ENCODE measurements around the gene CLCA2.

Gene CLCA2

GRCh38 chr1:86423873-86424272 lies at the start of gene CLCA2:
TSS of gene CLCA2 (plus strand) at chr1:86424171. CDS start at chr1:86424248, 77 bp downstream.
- no peak for DNase-seq

GRCh38 chr1:86375688-86376087 lies 48.3 kb upstream of the CLCA2 start:
- no peak for DNase-seq

- DNase-seq: no peak
These were observed 46.6 kb upstream of the CLCA2 start for GRCh38 chr1:86377341-86377740.

GRCh38 chr1:86378813-86379212 lies 45.2 kb upstream of the CLCA2 start:
- DNase-seq: no peak

GRCh38 chr1:86380257-86380861 lies 43.6 kb upstream of the CLCA2 start:
- no peak for DNase-seq

GRCh38 chr1:86381223-86381622 lies 42.7 kb upstream of the CLCA2 start:
- no peak for DNase-seq

GRCh38 chr1:86382878-86383277 lies 41.1 kb upstream of the CLCA2 start:
- DNase-seq: no peak

- no peak for DNase-seq
These were observed 35.9 kb upstream of the CLCA2 start for GRCh38 chr1:86387916-86388627.

GRCh38 chr1:86388777-86389176 lies 35.2 kb upstream of the CLCA2 start:
- DNase-seq: no peak

- no peak for DNase-seq
These were observed 34.7 kb upstream of the CLCA2 start for GRCh38 chr1:86389307-86389706.

- DNase-seq: no peak
These were observed 29.6 kb upstream of the CLCA2 start for GRCh38 chr1:86394416-86394815.

GRCh38 chr1:86395751-86396497 lies 28.0 kb upstream of the CLCA2 start, which contains the start of gene ODF2L:
TSS of gene ODF2L (minus strand) at chr1:86396323. CDS start at chr1:86387027, 9,296 bp downstream.
- peak; percentile 74 for DNase-seq

GRCh38 chr1:86396498-86396890 lies 27.5 kb upstream of the CLCA2 start:
- no peak for DNase-seq

- no peak for DNase-seq
These were observed 14.5 kb upstream of the CLCA2 start for GRCh38 chr1:86409416-86410021.

GRCh38 chr1:86410879-86411278 lies 13.1 kb upstream of the CLCA2 start:
- DNase-seq: no peak

GRCh38 chr1:86416343-86416742 lies 7.6 kb upstream of the CLCA2 start:
- DNase-seq: no peak

GRCh38 chr1:86419277-86419903 lies 4.6 kb upstream of the CLCA2 start:
- DNase-seq: no peak

GRCh38 chr1:86421601-86422280 lies 2.2 kb upstream of the CLCA2 start:
- DNase-seq: no peak

- no peak for DNase-seq
These were observed 498 bp upstream of the CLCA2 start for GRCh38 chr1:86423473-86423872.

- DNase-seq: no peak
These were observed 5.3 kb downstream of the CLCA2 start for GRCh38 chr1:86429122-86429725.

GRCh38 chr1:86429835-86430234 lies 5.9 kb downstream of the CLCA2 start:
- DNase-seq: peak; percentile 55

- no peak for DNase-seq
These were observed 6.4 kb downstream of the CLCA2 start for GRCh38 chr1:86430376-86430775.

All from T1000 (cell line).